GM18519 (cell line): Measurements from ENCODE around the gene NEDD4L.

ENCODE experiments used
- ATAC-seq: cut with Tn5 transposase; IDR thresholded peaks from one replicate; pipeline ENCODE4 v1.9.1; 2021; ENCODE audit warnings: mild to moderate bottlenecking, moderate library complexity; ENCODE audit not compliant: unreplicated experiment, low FRiP score

NEDD4L gene

GRCh38 chr18:58201268-58201667 is 157.2 kb downstream of the NEDD4L start:
- ATAC-seq, result no peak

- no peak for ATAC-seq
Measured at GRCh38 chr18:58201733-58202730, 158.0 kb downstream of the NEDD4L start.

- no peak for ATAC-seq
Measured at GRCh38 chr18:58204776-58205442, 160.9 kb downstream of the NEDD4L start.

GRCh38 chr18:58205443-58206160 is 161.6 kb downstream of the NEDD4L start:
- ATAC-seq, result no peak

- no peak for ATAC-seq
Measured at GRCh38 chr18:58207520-58208152, 163.6 kb downstream of the NEDD4L start.

- ATAC-seq, result no peak
Measured at GRCh38 chr18:58208207-58208932, 164.3 kb downstream of the NEDD4L start.

- no peak for ATAC-seq
Measured at GRCh38 chr18:58209326-58209725, 165.3 kb downstream of the NEDD4L start.

- no peak for ATAC-seq
Measured at GRCh38 chr18:58211510-58211909, 167.5 kb downstream of the NEDD4L start.

GRCh38 chr18:58212274-58212673 is 168.2 kb downstream of the NEDD4L start:
- no peak for ATAC-seq

- ATAC-seq, result no peak
Measured at GRCh38 chr18:58213440-58213839, 169.4 kb downstream of the NEDD4L start.

GRCh38 chr18:58215011-58215410 is 171.0 kb downstream of the NEDD4L start:
- no peak for ATAC-seq

GRCh38 chr18:58216071-58216481 is 172.1 kb downstream of the NEDD4L start:
- ATAC-seq, result peak; percentile 53

GRCh38 chr18:58217052-58217451 is 173.0 kb downstream of the NEDD4L start:
- ATAC-seq, result no peak

- no peak for ATAC-seq
Measured at GRCh38 chr18:58218117-58218516, 174.1 kb downstream of the NEDD4L start.

GRCh38 chr18:58221060-58221725 is 177.2 kb downstream of the NEDD4L start:
- ATAC-seq, result no peak

GRCh38 chr18:58222432-58223125 is 178.6 kb downstream of the NEDD4L start:
- no peak for ATAC-seq

- no peak for ATAC-seq
Measured at GRCh38 chr18:58223717-58224424, 179.8 kb downstream of the NEDD4L start.

GRCh38 chr18:58224425-58224750 is 180.4 kb downstream of the NEDD4L start:
- ATAC-seq, result no peak
